Kidney (tissue), 14 donors: ENCODE results near the gene NET1. TPM values are rescaled to one million over a fixed set of nuclear protein-coding genes. Genes with fewer than 3 reads are reported as not detected.

Experiments
- DNase-seq, 5 donors: peaks; one replicate each; pipeline ENCODE4 v3.0.0-alpha.2; 2013 to 2020
- FAIRE-seq: peaks from 2 replicates; lab custom pipeline; 2012; peaks lifted over from hg19 to GRCh38; lab: Jason Lieb, UNC
- H3K27ac ChIP-seq, 2 donors: one replicate each; pipeline ENCODE4 v1.7.0; 2013; ENCODE audit warnings: low read depth in 2 of 2, low read length in 2 of 2, inconsistent platforms in 1 of 2
- H3K27me3 ChIP-seq: one replicate; pipeline ENCODE4 v1.7.1; 2013; ENCODE audit warnings: low read length, inconsistent platforms; ENCODE audit not compliant: control insufficient read depth, insufficient read depth
- H3K36me3 ChIP-seq, 3 donors: one replicate each; pipeline versions ENCODE4 v1.7.0 to v1.7.1; 2013; ENCODE audit warnings: low read length in 3 of 3, control low read depth in 1 of 3, inconsistent platforms in 1 of 3; ENCODE audit not compliant: insufficient read depth in 3 of 3, control insufficient read depth in 2 of 3
- H3K4me1 ChIP-seq, 3 donors: one replicate each; pipeline versions ENCODE4 v1.7.0 to v1.7.1; 2013; ENCODE audit warnings: low read length in 3 of 3, inconsistent platforms in 1 of 3, low read depth in 1 of 3; ENCODE audit not compliant: control insufficient read depth in 2 of 3, insufficient read depth in 2 of 3
- H3K4me3 ChIP-seq, 3 donors: one replicate each; pipeline versions ENCODE4 v1.7.0 to v1.8.1; 2013; ENCODE audit warnings: low read length in 3 of 3, control low read depth in 1 of 3, inconsistent platforms in 1 of 3
- H3K9ac ChIP-seq, 3 donors: one replicate each; pipeline versions ENCODE4 v1.7.0 to v1.7.1; 2013; ENCODE audit warnings: low read length in 3 of 3, control low read depth in 1 of 3, inconsistent platforms in 1 of 3
- H3K9me3 ChIP-seq, 3 donors: one replicate each; pipeline versions ENCODE4 v1.7.0 to v1.7.1; 2013; ENCODE audit warnings: low read length in 3 of 3, control low read depth in 1 of 3, inconsistent platforms in 1 of 3; ENCODE audit not compliant: control insufficient read depth in 2 of 3, insufficient read depth in 1 of 3
- intact Hi-C: fragments of 100-400 bp; cut with DNase I; formaldehyde crosslinking; loops from one replicate; pipeline ENCODE4 v1.11.1; 2022
- polyA plus RNA-seq: library from polyadenylated mRNA; stranded (reverse); fragments of 350-450 nt; fragmentation: Illumina TruSeq; extraction: RNeasy Lipid Tissue Mini Kit (QIAGEN cat#74804); gene quantifications from one replicate; pipeline ENCODE4 v1.2.3, GENCODE V29; 2014; ENCODE audit warnings: low read depth, low replicate concordance; ENCODE audit not compliant: insufficient read depth
- total RNA-seq: library from RNA; stranded (reverse); fragmentation: NEBNext Ultra II Directional; extraction: Animal tissue kit (Norgen Biotek cat#: 25700); gene quantifications from one replicate; pipeline ENCODE4 v1.2.1, GENCODE V29; 2021
- TF ChIP-seq, protein P1 (sequence below): IDR thresholded peaks from 3 replicates; pipeline ENCODE4 v1.5.1; 2012; ENCODE audit warnings: mild to moderate bottlenecking, moderate library complexity, borderline replicate concordance; ENCODE audit not compliant: insufficient read depth; ENCODE audit errors: extremely low read depth
- donor health status: control.
- donor health status: control.
- donor health status: control.
- donor health status: control.
- donor health status: control.
- donor health status: DM: yes; HTN: yes; CAD: no.
- donor health status: Normal renal cell carcinoma (clear cell type).

The NET1 gene
- total and polyA plus RNA-seq, 2 donors from 2014 or later, result 35.9 to 86.5 TPM

DNA sequence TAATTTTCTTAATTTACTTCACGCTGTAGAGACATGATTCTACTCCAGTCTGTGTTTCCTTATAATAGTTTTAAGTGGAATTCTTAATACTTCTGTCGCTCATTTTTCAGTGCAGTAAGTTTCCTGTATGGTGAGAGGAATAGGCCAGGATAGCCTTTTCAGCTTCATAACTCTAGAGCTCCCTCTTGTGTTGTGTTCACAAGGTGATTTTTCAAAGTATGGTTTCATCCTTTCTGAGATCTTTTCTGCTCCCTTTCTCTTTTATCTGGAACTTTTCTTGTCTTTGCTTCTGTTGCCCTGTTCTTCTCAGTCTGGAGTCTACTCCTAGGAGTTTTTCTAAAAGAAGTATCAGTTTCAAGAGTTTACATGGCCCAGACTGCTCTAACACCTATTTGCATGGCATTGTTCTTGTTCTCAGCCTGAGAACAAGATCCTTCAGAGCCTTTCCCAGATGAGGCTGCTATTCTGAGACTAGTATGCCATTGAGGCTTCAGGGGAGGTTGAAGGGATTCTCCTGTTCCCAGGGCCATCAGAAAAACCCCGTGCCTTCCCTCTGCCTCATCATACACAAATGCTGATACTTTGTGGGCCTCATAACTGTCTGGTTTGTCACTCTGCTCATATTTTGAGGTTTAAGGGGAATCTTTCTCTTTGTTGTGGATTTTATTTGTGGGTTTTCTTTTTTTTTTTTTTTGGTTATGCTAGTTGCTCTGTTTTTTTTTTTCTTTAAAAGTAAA lies 21.8 kb downstream of the NET1 start:
- Histone ChIP-seq H3K27me3 (no peaks in the 10 kb centered on the region), H3K9ac (no peak overlapping the region), H3K36me3 (no peaks in the 10 kb centered on the region), H3K9me3 (no peaks in the 10 kb centered on the region), H3K4me3 (no peak overlapping the region), H3K27ac (no peak overlapping the region), H3K4me1 (no peaks in the 10 kb centered on the region)
- DNase-seq (peak in 2 of 5 donors; percentile 47 to 55), FAIRE-seq (peak; percentile 29)
- intact Hi-C loops, result no loop called here
- TF ChIP-seq, protein P1, sequence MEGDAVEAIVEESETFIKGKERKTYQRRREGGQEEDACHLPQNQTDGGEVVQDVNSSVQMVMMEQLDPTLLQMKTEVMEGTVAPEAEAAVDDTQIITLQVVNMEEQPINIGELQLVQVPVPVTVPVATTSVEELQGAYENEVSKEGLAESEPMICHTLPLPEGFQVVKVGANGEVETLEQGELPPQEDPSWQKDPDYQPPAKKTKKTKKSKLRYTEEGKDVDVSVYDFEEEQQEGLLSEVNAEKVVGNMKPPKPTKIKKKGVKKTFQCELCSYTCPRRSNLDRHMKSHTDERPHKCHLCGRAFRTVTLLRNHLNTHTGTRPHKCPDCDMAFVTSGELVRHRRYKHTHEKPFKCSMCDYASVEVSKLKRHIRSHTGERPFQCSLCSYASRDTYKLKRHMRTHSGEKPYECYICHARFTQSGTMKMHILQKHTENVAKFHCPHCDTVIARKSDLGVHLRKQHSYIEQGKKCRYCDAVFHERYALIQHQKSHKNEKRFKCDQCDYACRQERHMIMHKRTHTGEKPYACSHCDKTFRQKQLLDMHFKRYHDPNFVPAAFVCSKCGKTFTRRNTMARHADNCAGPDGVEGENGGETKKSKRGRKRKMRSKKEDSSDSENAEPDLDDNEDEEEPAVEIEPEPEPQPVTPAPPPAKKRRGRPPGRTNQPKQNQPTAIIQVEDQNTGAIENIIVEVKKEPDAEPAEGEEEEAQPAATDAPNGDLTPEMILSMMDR, result peak; percentile 50

DNA sequence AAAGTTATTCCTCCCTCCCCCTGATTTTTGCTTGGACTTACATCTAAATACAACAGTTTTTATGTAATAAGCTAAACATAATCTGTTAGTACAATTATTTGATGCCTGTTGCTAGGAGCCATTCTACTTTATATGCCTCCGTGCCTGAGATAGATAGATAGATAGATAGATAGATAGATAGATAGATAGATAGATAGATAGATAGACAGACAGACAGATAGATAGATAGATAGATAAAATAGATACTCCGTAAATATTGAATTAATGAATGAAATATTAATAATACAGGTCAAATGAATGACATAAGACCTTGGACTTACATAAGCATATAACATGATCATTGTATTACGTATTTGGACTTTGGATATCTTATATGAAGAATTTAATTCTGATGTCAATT lies 23.0 kb downstream of the NET1 start:
- no peak for FAIRE-seq
- TF ChIP-seq, protein P1, result no peak

GRCh38 chr10:5440206-5440605 lies 27.8 kb downstream of the NET1 start:
- Histone ChIP-seq H3K27me3 (no peaks in the 10 kb centered on the region), H3K4me3 (no peak overlapping the region), H3K4me1 (no peaks in the 10 kb centered on the region), H3K9ac (no peak overlapping the region), H3K9me3 (no peaks in the 10 kb centered on the region), H3K36me3 (no peaks in the 10 kb centered on the region), H3K27ac (no peak overlapping the region)
- TF ChIP-seq, protein P1, result no peak
- DNase-seq, result no peak
- no peak for FAIRE-seq
- intact Hi-C loops, result loop anchor here (5.0 to 10.0 kb wide), 2 partner anchors 182 to 435 kb away; no protein-coding TSS in a partner anchor

More for the DNA sequence above, 23.0 kb downstream of the NET1 start:
- H3K9ac ChIP-seq, result no peak overlapping the region
- no peaks in the 10 kb centered on the region for H3K36me3 ChIP-seq
- no peak overlapping the region for H3K27ac ChIP-seq
- H3K9me3 ChIP-seq, result no peaks in the 10 kb centered on the region
- no peak overlapping the region for H3K4me3 ChIP-seq
- intact Hi-C loops, result no loop called here
- no peaks in the 10 kb centered on the region for H3K4me1 ChIP-seq
- no peaks in the 10 kb centered on the region for H3K27me3 ChIP-seq
- no peak for DNase-seq
